Lower leg skin (tissue), 4 donors: ENCODE results near the gene DNAH8. TPM values are rescaled to one million over a fixed set of nuclear protein-coding genes. Genes with fewer than 3 reads are reported as not detected.
"Not testable (repeated sequence)": the region's sequence is repeated elsewhere in the genome, so short reads cannot be mapped to it uniquely, and the experiment has no call there.

Experiments
- DNase-seq, 2 donors: peaks; one replicate each; pipeline ENCODE4 v3.0.0-alpha.2; 2019; ENCODE audit warnings: low spot score in 2 of 2
- H3K4me3 ChIP-seq: fragments of 200-600 bp; sonication (generic); 2 replicates; pipeline ENCODE4 v1.5.1; 2017; ENCODE audit warnings: mild to moderate bottlenecking, low read depth; ENCODE audit not compliant: poor library complexity, severe bottlenecking
- CTCF ChIP-seq, 3 donors: fragments of 450-650 bp; IDR thresholded peaks; one replicate each; pipeline ENCODE4 v1.5.1; 2016; ENCODE audit warnings: antibody characterized with exemption in 3 of 3, mild to moderate bottlenecking in 3 of 3, moderate library complexity in 2 of 3
- POLR2A ChIP-seq, 2 donors: fragments of 450-650 bp; IDR thresholded peaks; one replicate each; pipeline ENCODE4 v1.6.1; 2016 to 2017; ENCODE audit warnings: antibody characterized with exemption in 2 of 2, mild to moderate bottlenecking in 1 of 2, moderate library complexity in 1 of 2
- WGBS, 2 donors: methylation state at CpG; one replicate each; pipeline ENCODE4 v1.1.5; 2018; 5-methylcytosine and 5-hydroxymethylcytosine counted together
- intact Hi-C: fragments of 100-400 bp; cut with DNase I; formaldehyde crosslinking; loops from one replicate; pipeline ENCODE4 v1.15.0; 2023; ENCODE audit warnings: low total_unique reads
- total RNA-seq, 4 donors: library from RNA; depleted of rRNA; stranded (reverse); fragments of >200 nt; gene quantifications; one replicate each; pipeline ENCODE4 v1.1.0, GENCODE V29; 2016

The DNAH8 gene
- total RNA-seq, 4 donors from 2014 or later = 0.02 to 0.19 (median 0.08) TPM

DNA sequence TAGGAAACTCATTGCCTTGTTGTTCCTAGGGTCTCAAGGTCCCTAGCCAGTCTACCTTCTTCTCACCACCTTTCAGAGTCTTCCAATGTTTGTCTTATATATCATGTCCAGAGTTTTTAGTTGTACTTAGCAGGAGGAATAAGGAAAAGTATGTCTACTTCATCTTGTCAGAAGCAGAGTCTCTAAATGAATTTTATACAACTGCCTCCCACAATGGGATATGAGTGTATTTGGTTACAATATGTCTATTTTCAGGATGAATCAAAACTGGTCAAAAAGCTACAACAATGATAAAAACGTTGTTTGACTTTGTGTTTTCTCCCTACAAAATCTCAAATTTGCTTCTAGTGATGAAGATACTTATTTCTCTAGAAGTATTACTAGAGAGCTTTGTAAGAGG lies 19.2 kb upstream of the DNAH8 start:
- no peak for TF ChIP-seq POLR2A (IDR thresholded peaks at IDR 0.05)
- TF ChIP-seq CTCF (IDR thresholded peaks at IDR 0.05) = no peak
- intact Hi-C loops = no loop called here
- whole genome bisulfite sequencing, 2 donors = 78 to 83% methylated on average over 1 of the region's 1 CpG

DNA sequence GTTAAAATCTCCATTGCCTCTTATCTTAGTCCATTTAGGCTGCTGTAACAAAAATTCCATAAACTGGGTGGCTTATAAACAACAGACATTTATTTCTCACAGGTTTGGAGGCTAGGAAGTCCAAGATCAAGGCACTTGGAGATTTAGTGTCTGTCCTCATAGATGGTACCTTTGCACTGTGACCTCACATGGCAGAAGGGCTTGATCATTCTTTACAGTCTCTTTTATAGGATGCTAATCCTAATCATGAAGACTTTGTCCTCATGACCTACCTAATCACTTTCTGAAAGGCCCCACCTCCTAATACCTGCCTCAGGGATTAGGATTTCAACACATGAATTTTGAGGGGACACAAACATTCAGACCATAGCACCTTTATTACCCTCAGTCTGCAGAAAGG lies 18.8 kb upstream of the DNAH8 start:
- no peak for TF ChIP-seq POLR2A (IDR thresholded peaks at IDR 0.05)
- no peak for TF ChIP-seq CTCF (IDR thresholded peaks at IDR 0.05)

More for the DNA sequence above, 19.2 kb upstream of the DNAH8 start:
- H3K4me3 ChIP-seq = no peak overlapping the region
- no peak for DNase-seq

GRCh38 chr6:38697846-38698245 lies 17.3 kb upstream of the DNAH8 start:
- 90 to 94% methylated on average over 3 of the region's 3 CpGs for WGBS, 2 donors
- no peak overlapping the region for H3K4me3 ChIP-seq
- intact Hi-C loops = no loop called here
- TF ChIP-seq CTCF (IDR thresholded peaks at IDR 0.05) (no peak), POLR2A (IDR thresholded peaks at IDR 0.05) (no peak)
- DNase-seq = no peak

More for the DNA sequence above, 18.8 kb upstream of the DNAH8 start:
- no peak for DNase-seq
- no peak overlapping the region for H3K4me3 ChIP-seq
- intact Hi-C loops = no loop called here

GRCh38 chr6:38699702-38700101 lies 15.4 kb upstream of the DNAH8 start:
- DNase-seq, intact Hi-C loops, H3K4me3 ChIP-seq: not testable (repeated sequence)
- 94 to 98% methylated on average over 3 of the region's 3 CpGs for WGBS, 2 donors

DNA sequence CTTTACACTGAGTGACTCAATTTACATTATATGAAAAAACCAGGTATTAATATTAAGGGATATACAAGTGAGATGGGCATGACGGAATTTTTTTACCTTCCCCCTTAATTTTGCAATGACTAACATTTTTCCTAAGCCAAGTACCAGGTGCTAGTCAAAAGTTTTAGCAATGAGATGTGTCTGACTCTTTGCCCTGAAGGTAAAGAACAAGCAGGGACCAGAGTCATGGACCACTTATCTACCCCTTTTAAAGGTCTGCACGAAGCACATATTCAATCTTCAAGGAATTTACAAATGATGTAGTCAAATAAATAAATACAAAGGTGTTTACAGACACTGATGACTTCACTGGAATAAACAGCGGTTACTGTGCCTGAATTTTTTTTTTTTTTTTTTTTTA lies 13.6 kb upstream of the DNAH8 start:
- DNase-seq = no peak
- no peak overlapping the region for H3K4me3 ChIP-seq
- TF ChIP-seq CTCF (IDR thresholded peaks at IDR 0.05) = no peak
- no peak for TF ChIP-seq POLR2A (IDR thresholded peaks at IDR 0.05)
- 86 to 90% methylated on average over 3 of the region's 3 CpGs for WGBS, 2 donors
- intact Hi-C loops = no loop called here

DNA sequence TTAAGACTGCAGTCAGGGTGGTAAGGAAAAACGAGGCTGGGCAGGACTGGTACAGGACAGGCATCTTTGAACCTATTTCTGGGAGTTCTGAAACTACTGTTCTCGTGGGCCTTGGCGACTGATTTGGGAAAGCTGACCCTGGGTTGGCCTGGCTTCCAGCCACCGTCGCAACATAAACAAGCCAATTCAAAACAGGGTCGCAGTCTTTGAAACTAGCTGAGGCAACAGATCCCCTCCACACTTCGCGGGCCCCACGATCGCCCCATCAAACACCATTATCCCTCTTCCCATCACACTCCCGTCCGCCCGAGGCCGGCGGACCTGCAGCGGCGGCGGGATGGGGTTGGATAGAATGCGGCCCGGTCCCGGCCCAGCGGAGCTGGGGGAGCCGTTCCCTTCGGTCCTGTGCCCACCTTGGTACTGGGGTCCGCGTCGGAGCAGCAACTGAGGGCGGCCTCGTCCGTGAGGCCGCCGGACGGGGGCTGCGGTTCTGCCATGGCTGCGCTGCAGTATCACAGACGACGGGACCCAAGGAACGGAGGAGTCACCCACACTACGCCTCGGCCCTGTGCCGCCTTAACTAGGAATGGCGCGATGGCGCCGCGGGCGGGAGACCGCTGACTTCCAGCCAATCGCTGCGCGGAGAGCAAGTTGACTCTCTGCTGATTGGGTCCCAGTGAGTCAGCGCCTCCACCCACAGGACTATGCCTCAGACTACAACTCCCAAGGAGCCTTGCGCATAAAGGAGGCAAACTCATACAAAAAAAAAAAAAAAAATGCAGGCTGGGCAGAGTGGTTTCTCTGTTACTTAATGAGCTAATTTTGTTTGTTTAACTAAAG lies 12.3 kb upstream of the DNAH8 start, which contains the start of gene GLO1:
GLO1 (minus strand) TSS at position 588 of the 840 bp plus-strand sequence; CDS start at position 497, 91 bp downstream.
- no peak for TF ChIP-seq CTCF (IDR thresholded peaks at IDR 0.05)
- no peak for TF ChIP-seq POLR2A (IDR thresholded peaks at IDR 0.05)
- DNase-seq = peak; percentile 98 to 99
- WGBS, 2 donors = 0 to 1% methylated on average over 31 to 41 of the region's 53 CpGs
- peak within 1 kb of the TSS; percentile 66 for H3K4me3 ChIP-seq
- intact Hi-C loops = no loop called here
